SK-MEL-5 (cell line): Measurements from ENCODE around the gene OCLN. TPM values are rescaled to one million over a fixed set of nuclear protein-coding genes. Genes with fewer than 3 reads are reported as not detected.
"Not testable (repeated sequence)": the region's sequence is repeated elsewhere in the genome, so short reads cannot be mapped to it uniquely, and the experiment has no call there.

Source experiments
- DNase-seq: peaks from one replicate; pipeline ENCODE4 v3.0.0-alpha.2; 2016; ENCODE audit warnings: low read depth, low spot score
- in situ Hi-C: cut with HindIII; loops from 2 replicates; pipeline ENCODE4 v1.10.0; 2016; ENCODE audit warnings: low sequenced_read_pairs, high pct_unique_total_duplicates, low pct_unique_long_range_greater_than_20kb
- small RNA-seq, 2 experiments: library from RNA; depleted of rRNA; stranded (forward); fragments of <200 nt; gene quantifications; one replicate each; pipeline ENCODE3, GENCODE V24; 2014
- total RNA-seq: library from RNA; depleted of rRNA; stranded (reverse); fragments of >200 nt; shearing (Covaris generic); gene quantifications from 2 replicates; pipeline ENCODE4 v1.2.3, GENCODE V29; 2014; rRNA removed

The OCLN gene
- total RNA-seq, 1 experiment from 2014 or later = 10.9 TPM

DNA sequence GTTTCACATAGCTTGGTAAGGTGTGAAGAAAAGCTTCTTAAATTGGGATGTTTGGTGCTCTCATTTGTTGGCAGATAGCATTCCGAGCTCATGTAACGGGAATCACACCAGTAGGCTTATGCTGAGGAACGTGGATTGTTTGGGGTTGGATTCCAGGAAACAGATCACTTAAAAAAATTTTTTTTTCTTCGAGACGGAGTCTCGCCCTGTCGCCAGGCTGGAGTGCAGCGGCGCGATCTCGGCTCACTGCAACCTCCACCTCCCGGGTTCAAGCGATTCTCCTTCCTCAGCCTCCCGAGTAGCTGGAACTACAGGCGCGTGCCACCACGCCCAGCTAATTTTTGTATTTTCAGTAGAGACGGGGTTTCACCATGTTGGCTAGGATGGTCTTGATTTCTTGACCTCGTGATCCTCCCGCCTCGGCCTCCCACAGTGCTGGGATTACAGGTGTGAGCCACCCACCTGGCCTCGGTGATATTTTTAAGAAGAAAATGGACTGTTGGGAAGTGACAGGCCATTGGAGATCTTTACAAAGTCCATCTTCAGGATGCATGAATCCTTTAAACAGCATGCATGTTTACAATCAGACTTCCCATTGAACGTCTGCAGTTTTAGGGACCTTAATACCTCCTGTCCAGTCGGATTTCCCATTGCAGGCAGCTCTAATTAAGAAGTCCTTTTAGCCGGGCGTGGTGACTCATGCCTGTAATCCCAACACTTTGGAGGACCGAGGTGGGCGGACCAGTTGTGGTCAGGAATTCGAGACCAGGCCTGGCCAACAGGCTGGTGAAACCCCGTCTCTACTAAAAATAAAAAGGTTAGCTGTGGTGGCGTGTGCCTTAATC lies 68.2 kb downstream of the OCLN start:
- in situ Hi-C loops, DNase-seq: not testable (repeated sequence)

DNA sequence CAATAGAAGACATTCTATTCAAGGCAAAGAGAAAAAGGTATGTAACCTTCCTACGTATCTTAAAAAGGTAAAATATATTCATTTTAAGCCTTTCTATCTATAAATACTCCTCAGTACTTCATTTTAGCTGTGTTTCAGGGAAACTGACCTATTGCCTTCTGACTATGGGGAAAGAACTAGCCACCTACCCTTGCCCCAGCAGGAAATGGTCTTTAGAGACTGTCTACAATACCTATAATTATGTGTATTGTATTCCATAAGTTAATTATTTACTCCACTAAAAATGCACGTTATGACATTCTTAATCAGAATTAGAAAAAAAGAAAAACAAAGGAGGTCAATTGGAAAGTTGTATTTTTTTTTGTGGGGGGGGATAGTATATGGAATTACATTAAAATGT lies 73.6 kb downstream of the OCLN start:
- DNase-seq, in situ Hi-C loops: not testable (repeated sequence)

- in situ Hi-C loops, DNase-seq: not testable (repeated sequence)
These were observed 75.5 kb downstream of the OCLN start for GRCh38 chr5:69568072-69568471.

- in situ Hi-C loops = not testable (repeated sequence)
These were observed 90.8 kb downstream of the OCLN start for GRCh38 chr5:69583356-69583755.

DNA sequence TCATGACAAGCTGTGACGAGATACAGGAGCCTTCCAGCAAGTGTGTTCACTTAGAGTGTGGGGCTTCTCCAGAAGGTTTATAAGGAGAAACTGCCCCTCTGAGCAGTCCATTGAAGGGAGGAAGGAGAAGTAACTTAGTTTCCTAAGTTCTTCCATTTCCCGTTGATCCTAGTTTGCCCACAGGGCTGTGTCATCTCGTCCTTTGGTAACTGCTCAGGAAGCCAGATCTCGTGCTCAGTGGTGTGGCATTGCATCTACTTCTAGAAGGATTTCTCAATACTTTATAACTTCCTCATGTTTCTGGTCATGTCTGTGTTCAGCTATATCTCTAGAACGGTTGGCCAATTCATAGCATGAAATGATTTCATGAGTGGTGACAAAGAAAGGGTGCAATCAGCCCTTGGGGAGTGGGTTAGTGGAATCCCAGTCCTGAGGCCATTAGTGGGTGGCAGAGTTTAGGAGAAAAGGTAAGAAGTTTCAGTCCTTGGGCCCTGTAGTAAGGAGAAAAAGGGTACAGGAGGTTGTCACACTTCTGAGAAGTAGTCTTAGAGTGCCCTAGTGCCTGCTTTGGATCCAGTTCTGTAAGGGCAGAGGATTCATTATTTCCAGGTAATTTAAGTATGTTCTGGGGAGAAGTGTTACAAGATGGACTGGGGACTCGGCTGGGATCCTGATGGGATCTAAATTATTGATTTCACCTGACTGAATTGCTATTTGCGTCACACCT lies 103.7 kb downstream of the OCLN start:
- DNase-seq, in situ Hi-C loops: not testable (repeated sequence)

More at GRCh38 chr5:69583356-69583755, 90.8 kb downstream of the OCLN start:
- DNase-seq = not testable (repeated sequence)

DNA sequence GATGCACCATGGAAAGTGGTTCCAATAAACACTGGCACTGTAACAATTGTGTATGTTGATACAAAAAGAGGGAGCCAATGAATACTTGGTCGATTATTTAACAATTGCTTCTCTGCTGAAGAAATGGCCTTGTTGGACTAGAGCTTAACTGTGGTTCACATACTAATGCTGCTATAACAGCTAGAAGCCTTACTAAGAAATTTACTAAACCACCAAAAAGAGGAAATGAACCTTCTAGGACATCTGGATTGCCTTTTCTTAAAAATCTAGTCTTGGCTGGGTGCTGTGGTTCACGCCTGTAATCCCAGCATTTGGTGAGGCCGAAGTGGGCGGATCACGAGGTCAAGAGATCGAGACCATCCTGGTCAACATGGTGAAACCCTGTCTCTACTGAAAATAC lies 109.4 kb downstream of the OCLN start:
- in situ Hi-C loops, DNase-seq: not testable (repeated sequence)

DNA sequence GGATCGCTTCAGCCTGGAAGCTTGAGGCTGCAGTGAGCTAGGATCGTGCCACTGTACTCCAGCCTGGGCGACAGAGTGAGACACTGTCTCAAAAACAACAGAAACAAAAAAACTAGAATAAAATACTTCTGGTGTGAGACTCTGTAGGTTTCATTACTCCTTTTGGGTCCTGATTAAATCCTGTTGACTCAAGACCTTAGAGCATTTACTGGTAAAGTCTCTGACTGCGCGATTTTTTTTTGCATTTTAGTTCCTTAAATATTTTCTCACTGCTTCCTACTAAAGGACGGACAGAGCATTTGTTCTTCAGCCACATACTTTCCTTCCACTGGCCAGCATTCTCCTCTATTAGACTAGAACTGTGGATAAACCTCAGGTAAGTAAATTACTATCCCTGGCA lies 114.2 kb downstream of the OCLN start:
- DNase-seq, in situ Hi-C loops: not testable (repeated sequence)

Small RNAs within 50 kb of the gene (small RNA-seq; reads per million reads assigned to genes)
- gene RN7SL616P = 0 reads per million in 2 experiments
- 0 reads per million in 2 experiments for gene RNU6-724P
- 0 reads per million in 2 experiments for gene RPS27P14

Other genes with a start within 250 kb of the OCLN start
- 2.0 and 2.7 TPM in 2 replicates for gene CCDC125, start 160.0 kb upstream of the OCLN start, total RNA-seq
- 33.4 and 52.1 TPM in 2 replicates for gene AK6, start 123.3 kb upstream of the OCLN start, total RNA-seq
- gene TAF9, start 123.3 kb upstream of the OCLN start, total RNA-seq = 253 and 264 TPM in 2 replicates
- 24.6 and 25.1 TPM in 2 replicates for gene RAD17, start 123.0 kb upstream of the OCLN start, total RNA-seq
- 0.11 TPM in 1 of 2 replicates, not detected in the other for gene MARVELD2, start 77.7 kb upstream of the OCLN start, total RNA-seq
- 55.9 and 62.2 TPM in 2 replicates for gene GTF2H2C, start 67.4 kb downstream of the OCLN start, total RNA-seq